IPS-NIHi11 (cell line): ENCODE data around the gene NLK.

Source experiments
- DNase-seq: peaks from one replicate; pipeline ENCODE4 v3.0.0; 2012; ENCODE audit warnings: mixed read lengths, low spot score

Gene NLK

DNA sequence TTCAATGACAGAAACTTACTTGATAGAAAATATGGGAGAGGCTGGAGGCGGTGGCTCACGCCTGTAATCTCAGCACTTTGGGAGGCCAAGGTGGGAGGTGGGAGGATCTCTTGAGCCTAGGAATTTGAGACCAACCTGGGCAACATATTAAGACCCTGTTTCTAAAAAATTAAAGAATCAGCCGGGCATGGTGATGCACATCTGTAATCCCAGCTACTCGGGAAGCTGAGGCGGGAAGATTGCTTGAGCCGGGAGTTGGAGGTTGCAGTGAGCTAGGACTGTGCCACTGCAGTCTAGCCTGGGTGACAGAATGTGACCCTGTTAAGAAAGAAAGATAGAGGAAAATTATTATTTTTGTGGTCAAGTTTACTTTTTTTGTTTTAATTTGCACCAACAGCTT lies 2.1 kb upstream of the NLK start:
- DNase-seq = no peak

GRCh38 chr17:28041068-28041843 lies 1.2 kb upstream of the NLK start:
- peak; percentile 98 for DNase-seq

GRCh38 chr17:28041844-28042656 lies 427 bp upstream of the NLK start:
- DNase-seq = no peak

GRCh38 chr17:28042721-28043291 lies 329 bp downstream of the NLK start:
- no peak for DNase-seq

DNA sequence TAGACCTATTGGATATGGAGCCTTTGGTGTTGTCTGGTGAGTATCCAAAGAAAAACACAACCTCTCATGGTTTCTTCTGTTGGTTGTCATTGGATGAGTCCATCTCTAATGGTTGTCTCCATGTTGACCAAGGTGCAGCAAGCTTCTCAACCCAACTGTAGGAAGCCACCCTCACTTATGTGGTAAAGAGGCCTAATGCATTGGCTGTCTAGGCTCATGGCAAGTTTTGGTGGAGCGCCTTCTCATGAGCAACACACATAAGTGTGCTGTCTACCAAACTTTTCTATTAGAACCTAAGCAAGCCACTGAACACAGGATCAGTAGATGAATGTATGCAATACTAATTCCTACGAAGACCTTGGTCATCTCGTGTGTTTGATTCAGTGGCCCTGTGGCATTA lies 819 bp downstream of the NLK start:
- DNase-seq = no peak

DNA sequence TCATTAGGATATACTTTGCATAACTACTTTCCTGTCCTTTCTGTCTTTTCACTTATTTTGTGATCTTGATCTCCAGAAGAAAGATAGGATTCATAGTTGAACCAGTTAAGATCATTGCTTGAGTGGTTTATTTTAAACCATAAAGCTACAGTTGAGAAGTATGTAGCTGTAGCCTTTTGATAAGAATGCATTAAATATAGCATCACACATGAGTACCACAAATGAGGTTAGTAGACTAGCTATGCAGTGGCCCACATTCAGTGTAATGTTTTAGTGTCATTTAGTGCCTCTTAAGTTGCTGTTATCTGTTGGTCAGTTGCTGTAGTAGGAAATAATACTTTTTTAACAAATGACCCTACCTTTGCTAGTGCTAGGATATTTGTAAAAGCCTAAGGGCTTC lies 1.3 kb downstream of the NLK start:
- no peak for DNase-seq

DNA sequence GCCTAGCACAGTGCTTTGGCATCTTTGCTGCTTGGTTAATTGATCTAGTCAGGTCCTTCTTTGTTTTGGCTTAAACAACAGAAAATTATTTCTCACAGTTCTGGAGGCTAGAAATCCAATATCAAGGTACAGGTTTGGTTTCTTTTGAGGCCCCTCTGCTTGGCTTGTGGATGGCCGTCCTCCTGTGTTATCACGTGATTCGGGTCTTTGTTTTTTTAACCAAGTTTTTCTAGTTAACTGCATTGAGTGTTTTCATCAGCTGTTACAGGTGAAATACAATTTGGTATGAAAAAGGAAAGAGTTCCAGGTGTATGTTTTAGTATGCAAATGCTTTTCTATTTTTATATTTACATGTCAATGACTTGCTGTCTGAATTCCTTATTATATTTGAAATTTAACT lies 2.8 kb downstream of the NLK start:
- no peak for DNase-seq

DNA sequence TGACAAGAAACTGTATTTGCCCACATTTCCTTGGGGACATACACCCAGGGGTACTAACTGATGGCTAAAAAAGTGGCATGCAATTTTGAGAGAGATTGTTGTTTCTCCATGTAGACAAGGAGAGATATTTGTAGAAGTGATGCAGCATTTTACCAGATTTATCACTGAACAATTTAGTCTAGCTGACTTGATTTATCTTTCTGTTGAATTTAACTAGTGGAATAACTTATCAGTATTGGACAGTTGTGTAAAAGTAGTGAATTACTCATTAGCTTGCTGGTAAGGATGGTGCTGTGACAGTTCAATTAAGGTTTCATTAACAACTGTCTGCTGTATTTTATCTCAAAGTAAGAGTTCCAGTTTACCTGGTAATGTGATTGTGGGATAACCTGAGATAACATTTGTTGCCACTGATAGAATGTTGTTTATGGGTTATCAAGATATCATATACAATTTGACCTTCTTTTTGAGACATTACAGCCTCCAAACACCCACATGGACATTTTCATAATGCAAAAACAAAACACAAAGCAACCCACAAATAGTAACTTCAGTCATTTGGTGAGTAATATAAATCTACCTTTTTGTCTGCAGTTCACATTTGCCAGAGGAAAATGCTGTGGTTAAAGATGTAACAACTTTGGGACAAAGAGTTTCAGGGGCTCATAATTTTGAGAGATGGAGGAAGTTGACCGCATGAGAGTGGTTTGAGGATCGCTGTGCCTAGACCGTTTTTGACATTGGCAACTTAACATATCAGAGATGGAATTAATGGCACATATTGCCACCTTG lies 3.8 kb downstream of the NLK start:
- DNase-seq = no peak

DNA sequence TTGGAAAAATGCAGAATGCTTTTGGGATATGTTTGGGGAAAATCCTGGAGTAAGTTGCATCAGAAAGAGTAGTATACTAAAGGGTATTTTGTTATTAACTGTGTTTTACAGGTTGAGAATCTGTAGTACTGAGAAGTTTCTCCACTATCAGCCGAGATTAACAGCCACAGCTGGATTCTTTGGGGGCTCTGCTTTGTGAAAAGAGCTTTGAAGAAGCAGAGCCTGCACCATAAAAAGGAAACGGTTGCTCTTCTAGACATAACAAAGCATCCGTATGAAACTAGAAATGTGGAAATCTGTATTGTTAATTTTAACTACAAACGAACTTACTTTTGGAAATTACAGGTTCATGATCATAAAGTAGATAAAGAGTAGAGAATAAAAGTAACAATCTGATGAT lies 5.3 kb downstream of the NLK start:
- DNase-seq = no peak

DNA sequence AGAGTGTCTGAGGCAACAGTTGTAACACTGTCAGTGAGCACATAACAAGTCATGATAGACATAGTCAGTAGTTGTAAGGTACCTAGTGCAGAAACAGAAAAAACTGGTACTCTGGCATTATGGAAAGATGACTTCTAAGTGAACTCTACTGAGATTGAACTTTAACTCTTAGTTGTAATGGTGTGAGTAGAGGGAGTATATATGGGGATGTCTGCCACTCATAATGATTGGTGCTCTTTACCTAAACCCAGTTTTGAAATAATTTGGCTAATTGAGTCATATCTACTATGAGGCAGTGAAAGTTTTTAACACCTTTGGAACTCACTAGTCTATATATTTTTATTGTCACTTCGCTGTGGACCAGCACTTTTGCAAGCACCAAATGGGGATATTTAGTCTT lies 6.6 kb downstream of the NLK start:
- DNase-seq = no peak

DNA sequence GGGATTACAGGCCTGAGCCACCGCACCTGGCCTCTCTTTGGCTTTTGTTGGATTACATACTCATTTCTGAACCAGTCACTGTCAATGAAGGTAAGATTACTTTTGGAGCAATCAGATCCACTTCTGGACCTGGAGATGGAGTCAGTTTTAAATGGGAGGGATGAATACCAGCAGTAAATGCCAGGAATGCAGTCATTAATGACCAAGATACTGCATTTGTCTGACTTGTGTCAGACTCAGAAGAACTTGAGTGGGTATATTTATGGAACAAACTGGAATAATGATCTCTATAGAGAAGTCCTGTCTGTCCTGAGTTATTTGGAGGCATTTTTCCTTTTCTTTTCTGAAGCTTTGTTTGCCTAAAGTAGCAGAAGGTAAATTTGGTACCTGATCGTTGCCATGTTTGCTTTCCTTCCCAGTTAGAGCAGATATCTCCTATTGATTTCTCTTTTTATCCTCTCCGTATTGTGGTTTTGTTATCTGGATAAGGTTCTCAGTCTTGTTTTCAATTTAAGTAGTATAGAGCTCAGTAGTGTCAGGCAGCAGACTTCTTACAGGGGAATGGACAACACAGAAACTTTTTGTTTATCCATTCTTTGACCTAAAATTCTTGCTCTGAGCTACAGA lies 10.7 kb downstream of the NLK start:
- DNase-seq = no peak

DNA sequence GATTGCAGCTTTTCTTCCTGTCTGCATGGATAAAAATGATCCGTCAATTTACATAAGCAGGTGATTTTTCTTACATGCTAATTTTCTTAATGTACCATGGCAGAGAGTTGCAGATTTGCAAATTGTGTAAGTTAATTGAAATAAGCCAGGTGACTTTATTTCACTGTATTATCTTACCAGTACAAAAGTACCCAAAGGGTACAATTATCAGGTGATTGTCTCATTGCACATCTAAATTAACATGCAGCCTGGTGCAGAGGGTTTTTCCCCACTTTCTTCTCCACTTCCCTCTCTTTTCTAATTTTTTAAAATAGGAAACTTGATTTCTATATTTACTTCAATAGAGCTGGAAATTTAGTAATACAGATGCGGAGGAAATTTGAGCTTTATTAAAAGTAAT lies 11.2 kb downstream of the NLK start:
- DNase-seq = no peak

DNA sequence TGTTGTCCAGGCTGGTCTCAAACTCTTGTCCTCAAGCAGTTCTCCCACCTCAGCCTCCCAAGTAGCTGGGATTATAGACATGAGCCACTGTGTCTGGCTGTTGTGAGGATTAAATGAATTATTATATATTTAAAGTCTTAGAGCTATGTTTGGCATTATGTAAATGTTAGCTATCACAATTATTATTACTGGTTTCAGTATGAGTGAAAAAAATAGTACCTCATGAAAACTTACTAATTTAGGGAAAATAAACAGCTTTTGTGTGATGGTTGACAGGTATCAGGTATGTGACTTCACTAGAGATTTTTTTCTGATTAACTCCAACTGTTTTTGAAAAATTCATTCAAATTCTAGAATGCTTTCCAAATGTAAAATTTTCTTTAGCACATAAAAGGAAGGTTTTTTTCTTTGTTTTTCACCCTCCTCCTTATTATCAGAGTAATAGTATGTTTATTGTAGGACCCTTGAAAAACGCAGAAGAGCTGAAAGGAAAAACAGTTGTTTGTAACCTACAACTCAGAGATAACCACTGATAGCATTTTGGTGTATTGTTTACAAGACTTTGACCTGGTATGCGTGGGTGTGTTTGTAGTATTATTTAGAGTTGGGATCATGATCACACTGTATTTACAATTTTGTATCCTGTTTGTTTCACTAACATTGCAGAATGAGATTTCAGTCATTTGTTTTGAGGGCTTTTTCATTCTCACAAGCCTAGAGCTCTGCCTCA lies 13.2 kb downstream of the NLK start:
- DNase-seq = no peak

DNA sequence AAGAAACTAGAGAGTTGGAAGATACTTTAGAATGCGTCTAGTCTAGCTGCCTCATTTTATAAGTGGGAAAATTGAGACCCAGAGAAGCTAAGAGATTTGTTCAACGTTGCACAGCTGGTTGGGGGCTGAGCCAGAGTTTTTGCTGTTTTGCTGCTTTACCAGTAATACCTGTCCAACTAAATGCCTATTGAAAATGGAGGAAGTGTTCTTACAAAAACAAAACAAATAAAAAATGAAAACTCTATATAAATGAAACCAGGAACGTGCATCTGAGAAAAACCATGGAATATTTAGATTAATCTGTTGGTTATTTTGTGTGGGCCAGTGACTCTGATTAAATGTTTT lies 13.8 kb downstream of the NLK start:
- DNase-seq = no peak

DNA sequence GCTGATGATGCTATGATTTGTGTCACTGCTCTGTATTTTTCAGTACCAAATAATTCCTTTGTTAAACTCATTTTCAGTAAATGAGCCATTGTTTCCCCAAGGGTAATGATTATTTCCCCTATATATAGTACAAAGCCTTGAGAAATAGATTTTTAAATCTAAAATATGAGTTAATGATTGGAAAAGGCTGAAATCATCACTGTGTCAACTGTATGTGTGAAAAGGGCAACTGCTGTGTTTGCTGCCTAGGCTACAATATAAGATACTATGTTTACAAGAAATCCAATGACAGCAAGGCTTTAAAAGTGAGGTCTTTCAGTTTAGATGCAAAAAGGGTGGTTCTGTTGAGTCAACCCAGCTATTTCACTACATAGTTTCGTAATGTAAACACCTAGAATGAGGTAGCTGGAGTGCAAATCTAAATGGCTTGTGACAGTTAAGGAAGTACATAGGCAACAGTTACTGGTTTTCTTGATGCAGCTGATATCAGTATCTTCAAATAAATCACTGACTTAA lies 15.3 kb downstream of the NLK start:
- no peak for DNase-seq

DNA sequence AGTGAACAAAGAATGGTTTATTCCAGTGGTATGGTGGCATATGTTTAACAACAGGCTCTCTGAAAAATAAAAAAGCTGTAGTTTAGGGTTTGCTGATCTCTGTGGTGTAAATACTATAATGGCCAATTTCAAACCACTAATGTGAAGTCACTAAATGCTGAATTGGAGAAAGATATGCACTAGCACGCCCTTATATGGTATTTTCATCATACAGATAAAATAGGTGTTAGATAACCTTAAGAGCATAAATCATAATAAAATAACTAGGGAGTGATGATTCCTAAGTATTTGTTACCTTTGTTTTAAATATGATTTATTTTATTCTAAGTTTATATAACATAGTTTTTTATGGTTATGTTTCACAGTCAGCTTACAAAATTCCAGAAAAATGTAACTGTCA lies 17.2 kb downstream of the NLK start:
- DNase-seq = no peak

GRCh38 chr17:28065706-28066105 lies 23.2 kb downstream of the NLK start:
- no peak for DNase-seq

DNA sequence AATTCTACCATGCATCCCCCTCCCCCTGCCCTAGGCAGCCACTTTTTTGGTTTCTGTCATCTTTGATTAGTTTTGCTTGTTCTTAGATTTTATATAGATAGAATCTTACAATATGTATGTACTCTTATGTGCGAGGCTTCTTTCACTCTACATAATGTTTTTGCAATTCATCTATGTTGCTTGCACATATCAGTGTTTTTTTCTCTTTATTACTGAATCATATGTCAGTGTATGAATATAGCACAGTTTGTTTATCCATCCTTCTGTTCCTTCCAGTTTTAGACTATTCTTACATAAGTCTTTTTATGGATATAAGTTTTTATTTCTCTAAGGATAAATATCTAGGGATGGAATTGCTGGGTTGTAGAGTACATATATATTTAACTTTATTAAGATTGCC lies 26.6 kb downstream of the NLK start:
- no peak for DNase-seq

- no peak for DNase-seq
Observed at GRCh38 chr17:28071179-28071578, 28.7 kb downstream of the NLK start.

- no peak for DNase-seq
Observed at GRCh38 chr17:28071891-28072606, 29.6 kb downstream of the NLK start.
